Glomerular visceral epithelial cell (primary cell): ENCODE results near the gene INPP1.
"Not testable (repeated sequence)": the region's sequence is repeated elsewhere in the genome, so short reads cannot be mapped to it uniquely, and the experiment has no call there.

Experiments
- DNase-seq: peaks from one replicate; pipeline ENCODE4 v3.0.0-alpha.2; 2016; ENCODE audit errors: extremely low spot score

The INPP1 gene, protein sequence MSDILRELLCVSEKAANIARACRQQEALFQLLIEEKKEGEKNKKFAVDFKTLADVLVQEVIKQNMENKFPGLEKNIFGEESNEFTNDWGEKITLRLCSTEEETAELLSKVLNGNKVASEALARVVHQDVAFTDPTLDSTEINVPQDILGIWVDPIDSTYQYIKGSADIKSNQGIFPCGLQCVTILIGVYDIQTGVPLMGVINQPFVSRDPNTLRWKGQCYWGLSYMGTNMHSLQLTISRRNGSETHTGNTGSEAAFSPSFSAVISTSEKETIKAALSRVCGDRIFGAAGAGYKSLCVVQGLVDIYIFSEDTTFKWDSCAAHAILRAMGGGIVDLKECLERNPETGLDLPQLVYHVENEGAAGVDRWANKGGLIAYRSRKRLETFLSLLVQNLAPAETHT

DNA sequence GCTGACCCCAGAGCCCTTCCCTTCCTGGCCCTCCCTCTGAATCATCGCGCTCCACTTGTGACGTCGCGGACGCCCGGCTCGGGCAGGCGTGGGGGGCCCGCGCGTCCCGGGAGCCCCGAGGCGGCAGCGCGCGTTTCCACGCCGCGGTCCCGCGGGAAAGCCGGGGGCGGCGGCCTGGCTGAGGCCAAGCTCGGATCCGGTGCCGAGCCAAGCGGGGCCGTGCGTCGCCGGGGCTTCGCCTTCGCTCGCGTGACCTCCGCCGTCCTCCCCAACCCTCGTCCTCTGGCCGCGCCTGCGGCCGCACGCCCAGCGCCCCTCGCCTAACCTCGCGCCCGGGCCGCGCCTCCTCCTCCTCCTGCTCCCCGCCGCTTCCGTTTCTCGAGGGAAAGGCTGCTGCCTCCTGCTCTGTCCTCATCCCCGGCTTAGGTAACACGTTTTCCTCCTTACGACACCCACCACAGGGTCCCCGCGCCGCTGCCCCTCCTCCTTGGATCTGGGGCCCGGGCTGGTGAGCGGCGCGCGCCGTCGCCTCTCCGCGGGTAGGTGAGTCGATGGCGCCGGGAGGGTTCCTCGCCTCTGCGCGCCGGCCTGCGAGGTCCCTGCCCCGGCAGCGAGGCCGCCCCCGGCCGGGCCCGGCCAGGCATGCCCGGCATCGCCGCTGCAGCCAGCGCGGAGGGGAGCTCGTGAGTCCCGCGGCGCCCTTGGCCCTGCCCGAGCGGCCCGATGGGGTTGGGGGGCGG lies at the start of gene INPP1:
INPP1 (plus strand) TSS at position 54 of the 740 bp plus-strand sequence. CDS start 16,514 bp downstream, outside the sequence.
- DNase-seq = peak; percentile 65

DNA sequence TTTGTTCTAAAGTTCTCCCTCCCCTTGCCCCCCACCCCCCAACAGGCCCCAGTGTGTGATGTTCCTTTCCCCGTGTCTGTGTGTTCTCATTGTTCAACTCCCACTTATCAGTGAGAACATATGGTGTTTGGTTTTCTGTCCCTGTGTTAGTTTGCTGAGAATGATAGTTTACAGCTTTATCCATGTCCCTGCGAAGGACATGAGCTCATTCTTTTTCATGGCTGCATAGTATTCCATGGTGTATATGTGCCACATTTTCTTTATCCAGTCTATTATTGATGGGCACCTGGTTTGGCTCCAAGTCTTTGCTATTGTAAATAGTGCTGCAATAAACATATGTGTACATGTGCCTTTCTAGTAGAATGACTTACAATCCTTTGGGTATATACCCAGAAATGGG lies 45.5 kb upstream of the INPP1 start:
- not testable (repeated sequence) for DNase-seq

DNA sequence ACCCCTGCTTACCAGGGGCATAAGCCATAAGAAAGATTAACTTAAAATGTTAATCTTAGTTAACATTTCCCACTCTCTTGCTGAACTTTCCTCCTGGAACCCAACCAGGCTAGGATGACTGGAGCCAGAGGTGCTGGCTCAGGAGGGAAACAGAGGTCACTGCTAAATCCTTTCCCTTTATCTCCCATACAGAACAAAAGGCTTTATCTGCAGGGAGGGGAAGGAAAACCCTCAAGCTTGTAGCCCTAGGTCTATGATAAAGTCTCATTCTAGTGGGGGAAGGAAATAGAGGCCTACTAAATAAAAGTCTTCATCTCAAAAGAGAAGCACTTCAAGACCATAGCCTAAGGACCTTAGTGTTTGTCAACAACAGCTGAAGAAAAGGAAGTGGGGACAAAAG lies 42.4 kb upstream of the INPP1 start:
- DNase-seq = no peak

DNA sequence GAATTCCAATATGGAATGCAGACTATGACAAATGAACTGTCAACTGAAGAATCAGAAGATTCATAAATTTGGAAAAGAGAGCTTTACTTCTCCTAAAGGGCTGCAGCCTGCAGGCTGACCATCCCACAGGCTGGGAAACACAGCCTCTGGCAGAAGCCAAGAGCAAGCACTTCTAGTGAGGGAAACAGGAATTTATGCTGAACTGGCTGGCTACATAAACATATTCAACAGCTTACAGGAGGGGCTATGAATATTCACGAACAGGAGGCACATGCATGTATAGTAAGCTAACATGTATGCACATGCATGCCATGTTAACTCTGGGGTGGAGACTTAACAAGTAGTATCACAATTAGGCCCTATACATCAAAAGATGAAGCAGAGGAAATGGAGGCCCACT lies 41.3 kb upstream of the INPP1 start:
- DNase-seq = no peak

DNA sequence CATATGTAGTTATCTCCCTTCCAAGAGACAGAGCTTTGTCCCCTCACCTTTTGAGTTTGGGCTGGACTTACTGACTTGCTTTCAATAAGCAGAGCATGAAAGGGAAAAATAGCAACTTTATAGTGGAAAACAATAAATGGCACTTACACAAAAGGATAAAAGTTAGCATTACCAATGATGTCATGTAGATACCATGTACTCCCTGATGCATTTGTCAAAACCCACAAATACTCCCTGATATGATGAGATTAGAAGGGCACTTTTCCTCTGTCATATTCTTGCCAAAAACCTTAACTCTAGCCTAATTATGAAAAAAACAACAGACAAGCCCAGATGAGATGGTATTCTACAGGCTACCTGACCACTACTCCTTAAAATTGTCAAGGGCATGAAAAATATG lies 39.7 kb upstream of the INPP1 start:
- DNase-seq = no peak

DNA sequence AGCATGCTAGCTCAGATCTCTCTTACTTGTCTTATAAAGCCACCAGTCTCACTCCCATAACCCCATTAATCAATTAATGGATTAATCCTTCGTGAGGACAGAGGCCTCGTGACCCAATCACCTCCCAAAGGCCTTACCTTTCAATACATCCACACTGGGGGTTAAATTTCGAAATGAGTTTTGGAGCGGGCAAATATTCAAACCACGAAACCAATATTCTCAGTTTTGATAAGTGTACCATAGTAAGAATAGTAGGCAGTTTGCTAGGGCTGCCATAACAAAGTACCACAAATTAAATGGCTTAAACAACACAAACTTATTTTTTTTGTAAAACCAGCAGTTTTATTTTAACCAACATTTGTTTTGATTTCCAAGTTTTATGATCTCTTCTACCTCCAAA lies 39.0 kb upstream of the INPP1 start:
- no peak for DNase-seq

DNA sequence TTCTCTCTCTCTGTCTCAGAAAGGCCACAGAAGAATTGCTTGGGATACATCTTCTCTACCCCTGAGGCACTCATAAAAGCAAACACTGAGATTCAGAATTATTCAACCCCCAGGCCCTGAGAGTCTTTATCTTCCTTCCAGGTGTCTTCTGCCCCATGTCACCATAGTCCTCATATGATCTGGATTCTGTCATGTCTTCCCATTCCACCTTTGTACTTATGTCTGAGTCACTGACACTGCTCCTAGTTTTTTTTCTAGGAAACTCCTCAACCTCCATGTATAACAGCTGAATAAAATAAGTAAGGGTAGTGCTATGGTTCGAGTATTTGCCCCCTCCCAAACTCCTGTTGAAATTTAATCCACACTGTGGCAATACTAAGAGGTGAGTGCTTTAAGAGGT lies 35.4 kb upstream of the INPP1 start:
- no peak for DNase-seq

DNA sequence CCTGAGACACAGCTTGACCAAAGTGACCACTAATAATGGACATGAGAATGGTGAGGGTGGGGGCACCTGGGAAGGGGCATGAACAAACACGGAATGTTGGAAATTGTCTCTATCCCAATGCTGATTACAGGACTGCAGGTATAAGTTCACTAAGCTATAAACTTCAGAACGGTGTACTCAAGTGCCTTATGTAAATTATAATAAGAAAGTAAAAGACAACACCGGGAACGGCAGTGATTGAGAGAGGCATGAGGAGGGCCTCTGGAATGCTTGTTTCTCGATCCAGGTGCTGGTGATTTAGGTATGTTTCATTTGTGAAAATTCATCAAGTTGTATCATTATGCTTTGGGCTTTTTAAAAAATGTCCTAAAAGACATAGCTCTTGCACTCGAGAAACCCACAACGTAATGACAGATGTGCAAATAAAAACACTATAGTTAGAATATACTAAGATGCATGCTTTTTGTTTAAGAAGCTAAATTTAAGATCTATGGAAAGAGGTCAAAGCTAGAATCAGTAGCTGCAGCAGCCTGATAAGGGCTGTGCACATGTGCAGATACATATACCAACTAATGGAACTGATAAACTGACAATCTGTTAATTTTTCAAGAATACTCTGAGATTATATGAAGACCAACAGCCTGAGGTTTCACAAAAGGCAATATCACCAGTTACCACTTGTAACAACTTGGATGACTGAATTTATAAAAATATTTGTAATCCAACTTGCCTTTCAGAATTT lies 31.3 kb upstream of the INPP1 start:
- DNase-seq = no peak

DNA sequence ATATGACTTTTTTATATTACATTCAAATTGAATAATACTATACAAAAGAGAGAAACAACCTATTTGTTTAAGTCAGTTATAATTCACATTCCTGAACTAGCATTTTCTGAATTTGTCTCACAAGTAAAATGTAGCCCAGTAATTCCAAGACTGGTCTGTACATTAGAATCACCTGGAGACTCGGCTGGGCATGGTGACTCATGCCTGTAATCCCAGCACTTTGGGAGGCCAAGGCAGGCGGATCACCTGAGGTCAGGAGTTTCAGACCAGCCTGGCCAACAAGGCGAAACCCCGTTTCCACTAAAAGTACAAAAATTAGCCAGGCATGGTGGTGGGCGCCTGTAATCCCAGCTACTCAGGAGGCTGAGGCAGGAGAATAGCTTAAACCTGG lies 30.8 kb upstream of the INPP1 start:
- DNase-seq = not testable (repeated sequence)

DNA sequence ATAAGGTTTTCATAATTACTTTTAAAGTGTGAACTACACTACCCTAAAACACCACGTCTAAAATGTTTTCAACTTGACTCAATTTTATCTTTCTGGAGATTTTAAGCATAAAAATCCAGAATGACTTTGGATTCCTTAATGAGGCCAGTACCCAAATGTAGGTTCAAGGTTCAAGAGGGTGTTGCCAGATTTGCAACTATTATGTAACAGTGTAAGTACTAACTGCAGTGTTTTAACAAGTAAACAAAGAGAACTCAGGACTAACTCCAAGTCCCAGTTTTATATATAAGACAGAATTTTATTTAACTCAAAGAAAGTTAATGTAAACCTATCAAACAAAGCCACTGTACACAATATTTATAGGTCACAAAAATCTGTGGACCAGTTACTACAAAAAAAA lies 29.5 kb upstream of the INPP1 start:
- DNase-seq = no peak

DNA sequence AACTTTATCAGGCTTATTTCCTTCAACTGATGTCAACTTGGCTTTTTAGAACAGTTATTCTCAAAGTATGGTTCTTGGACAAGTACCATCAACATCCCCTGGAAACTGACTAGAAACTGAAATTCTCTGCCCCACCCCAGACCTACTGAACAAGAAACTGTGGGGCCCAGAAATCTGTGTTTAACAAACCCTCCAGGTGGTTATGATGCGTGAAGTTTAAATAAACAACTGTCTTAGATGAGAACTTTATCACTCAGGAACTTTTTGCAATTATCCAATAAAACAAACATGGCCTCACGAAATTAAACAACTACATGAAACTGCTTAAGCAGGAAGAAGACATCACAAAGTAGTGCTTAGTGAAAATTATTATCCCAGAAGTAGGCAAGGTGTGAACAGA lies 28.1 kb upstream of the INPP1 start:
- DNase-seq = no peak

DNA sequence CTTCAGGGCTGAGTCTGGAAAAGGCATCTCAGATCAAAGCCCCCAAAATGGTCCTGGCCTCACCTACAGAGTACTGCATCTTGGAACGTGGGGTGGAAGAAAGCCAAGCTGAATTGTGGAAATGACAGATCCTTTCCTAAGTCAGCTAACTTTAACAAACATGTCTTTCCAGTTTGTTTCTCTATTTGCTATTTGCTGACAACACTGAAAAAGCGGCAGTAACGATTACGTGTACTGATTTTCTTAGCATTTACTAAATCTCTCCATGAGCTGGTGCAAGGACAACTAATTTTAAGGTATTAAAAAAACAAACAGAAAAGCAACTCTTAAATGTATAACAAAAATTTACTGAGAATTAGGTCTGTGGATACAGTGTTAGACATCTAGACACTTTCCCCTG lies 24.9 kb upstream of the INPP1 start:
- DNase-seq = peak; percentile 5

DNA sequence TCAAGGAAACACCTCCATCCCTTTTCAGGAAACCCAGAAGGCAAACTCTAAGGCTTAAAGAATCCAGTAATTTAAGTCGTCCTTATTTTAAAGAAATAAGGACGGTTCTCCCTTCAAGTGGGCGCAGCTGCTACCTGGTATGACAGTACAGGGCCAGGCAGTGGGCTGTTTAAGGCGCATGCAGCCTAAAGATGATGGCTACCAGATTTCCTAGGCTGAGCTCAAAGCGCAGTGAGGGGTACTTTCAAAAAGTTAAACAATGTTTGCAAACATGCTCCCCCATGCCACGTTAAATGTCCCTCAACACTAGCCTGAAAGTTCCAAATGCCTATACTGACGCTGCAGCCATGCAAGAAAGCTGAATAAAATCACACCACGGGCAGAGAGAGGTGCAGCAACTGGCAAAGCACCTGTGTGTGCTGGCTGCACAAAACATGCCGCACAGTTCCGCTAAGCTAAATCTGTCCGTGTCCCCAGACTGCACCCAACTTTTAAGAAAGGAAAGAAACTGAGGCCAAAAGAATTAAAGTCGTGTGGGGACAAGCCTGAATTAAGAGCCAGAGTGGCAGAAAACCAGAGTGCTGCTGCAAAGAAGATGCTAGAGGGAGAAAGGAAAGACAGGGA lies 24.3 kb upstream of the INPP1 start:
- DNase-seq = peak; percentile 16

DNA sequence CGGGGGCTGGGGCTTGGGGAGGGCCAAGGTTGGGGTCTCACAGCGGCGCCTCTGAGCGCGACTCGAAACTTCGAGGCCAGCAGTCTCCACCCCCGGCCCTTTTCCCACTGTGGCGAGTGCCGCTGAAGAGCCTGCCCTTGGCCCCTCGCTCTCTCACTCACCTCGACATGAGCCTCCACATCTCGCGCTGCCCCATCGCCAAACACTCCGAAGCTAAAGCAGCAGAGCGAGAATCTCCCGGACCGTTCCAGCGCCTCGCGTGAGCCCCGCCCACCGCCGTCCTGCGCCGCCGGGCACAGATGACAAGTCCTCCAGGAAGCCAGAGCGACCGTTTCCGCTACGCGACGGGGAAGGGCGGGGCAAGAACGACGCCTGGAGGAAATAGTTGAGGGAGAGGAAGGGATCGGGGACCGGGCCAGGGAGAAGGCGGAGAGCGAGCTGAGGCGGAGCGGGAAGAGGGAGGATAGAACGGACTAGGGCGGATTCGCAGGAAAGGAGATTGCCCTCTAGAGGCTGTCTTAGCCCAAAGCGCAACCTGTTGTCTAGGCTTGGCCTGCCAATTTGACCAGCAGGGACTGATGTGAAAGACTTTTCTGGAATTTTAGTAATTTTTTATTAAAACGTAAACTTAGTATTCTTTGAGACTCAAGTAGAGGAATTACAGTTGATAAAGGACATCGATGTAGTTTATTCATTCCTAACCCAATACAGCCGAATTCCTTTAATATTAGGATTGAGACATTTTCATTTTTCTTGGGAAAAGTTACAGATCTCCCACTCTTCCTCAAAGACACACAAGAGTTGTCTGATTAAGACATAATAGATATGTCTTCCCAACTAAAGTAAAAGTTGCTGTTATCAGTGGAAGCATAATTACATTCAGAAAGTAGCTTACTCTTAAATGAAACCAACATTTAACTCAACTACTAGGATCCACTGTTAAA lies 23.6 kb upstream of the INPP1 start, which contains the start of gene HIBCH:
HIBCH (minus strand) TSS at position 272 of the 944 bp plus-strand sequence; CDS start at position 196, 76 bp downstream.
- peak; percentile 100 for DNase-seq

DNA sequence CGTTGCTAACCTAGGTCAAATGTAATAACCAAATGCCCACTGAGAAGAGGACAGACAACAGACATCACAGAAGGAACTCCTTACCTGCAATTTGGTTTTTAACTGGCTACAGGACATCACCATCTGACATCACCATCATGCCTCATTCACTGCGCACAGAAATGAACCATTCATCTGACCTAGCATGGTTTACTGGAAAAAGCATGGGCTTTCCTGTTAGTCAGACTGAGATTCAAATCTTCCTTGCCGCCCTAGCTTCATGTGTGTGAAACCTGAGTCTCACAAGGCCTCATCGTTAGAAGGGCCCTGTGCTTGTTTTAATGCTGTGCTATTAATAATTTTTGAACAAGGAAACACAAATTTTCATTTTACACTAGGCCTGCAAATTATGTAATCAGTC lies 22.7 kb upstream of the INPP1 start:
- no peak for DNase-seq

DNA sequence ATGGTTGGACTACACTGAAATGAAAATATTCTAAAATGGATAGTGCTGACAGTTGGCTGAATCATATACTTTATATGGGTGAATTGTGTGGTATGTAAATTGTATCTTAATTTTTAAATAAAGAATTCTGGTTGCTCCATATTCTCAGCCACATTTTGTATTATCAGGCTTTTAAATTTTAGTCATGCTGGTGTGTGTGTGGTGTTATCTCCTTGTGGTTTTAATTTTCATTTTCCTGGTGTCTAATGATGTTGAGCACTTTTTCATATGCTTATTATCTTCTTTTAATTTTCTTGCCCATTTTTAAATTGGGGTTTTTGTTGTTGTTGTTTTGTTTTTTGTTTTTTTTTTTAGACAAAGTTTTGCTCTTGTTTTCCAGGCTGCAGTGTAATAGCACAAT lies 20.0 kb upstream of the INPP1 start:
- DNase-seq = no peak

DNA sequence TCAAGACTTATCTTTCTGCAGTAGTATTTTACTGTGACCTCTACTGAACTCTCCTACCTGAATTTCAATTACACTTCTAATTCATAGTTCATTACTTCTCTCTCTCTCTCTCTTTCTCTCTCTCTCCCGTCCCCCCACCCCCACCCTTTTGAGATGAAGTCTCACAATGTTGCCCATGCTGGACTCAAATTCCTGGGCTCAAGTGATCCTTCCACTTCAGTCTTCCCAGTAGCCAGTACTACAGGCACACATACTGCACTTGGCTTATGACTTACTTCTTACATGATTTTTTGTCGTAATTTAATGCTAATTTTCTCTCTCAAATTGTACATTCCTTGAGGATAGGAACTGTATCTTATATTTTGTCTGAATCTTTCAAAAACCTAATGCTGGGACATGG lies 17.8 kb upstream of the INPP1 start:
- no peak for DNase-seq

DNA sequence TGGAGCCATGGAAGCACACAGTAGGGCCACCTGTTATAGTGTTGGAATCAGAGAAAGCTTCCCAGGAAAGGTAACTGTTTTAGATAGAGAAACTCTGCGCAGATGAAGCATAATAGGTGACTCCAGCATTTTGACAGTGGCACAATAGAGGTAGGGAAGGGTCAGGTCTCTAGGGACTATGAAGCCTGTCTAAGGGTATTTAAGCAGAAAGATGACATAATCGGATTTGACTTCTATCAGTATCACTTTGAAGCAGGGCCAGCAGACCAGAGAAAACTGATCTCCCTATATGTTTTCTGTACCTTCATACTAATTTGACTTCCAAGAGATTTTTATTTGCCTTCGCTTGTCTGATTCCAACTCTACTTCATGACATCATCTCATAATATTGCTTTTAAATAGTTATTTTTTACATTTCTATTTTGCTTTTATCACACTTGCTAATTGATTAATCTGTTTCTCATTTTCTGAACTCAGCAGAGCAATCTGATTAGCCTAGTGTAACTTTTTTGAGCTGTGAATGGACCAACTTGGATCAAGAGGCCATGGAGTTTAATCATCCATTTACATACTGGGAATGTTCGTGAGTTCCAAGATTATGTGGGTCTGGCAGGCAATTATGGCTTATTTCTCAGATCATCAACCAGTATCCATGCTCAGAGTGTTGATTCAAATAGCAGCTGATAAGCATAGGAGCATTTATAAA lies 15.4 kb upstream of the INPP1 start:
- DNase-seq = no peak

DNA sequence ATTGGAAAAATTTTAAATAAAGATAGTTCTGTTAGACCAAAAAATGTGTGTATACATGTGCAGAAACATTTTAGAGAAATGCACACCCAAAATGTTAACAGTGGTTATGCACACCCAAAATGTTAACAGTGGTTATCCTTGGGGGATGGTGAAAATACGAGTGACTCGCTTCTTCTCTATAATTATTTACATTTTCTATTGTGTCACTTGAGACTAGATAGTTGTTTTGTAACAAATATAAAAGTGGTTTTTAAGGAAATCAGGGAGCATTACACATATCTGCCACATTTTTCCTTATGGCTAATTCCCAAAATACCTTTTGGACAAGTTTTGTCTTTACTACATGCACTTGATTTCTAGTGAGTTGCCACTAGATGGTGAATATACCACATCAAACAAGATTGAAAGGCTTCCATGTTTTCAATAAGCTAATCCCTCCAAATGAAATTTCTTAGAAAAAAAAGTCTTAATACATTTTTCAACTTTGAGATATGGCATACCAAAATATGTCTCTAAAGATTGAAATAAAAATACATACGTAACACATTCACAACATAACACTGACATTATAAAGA lies 14.7 kb upstream of the INPP1 start:
- no peak for DNase-seq

DNA sequence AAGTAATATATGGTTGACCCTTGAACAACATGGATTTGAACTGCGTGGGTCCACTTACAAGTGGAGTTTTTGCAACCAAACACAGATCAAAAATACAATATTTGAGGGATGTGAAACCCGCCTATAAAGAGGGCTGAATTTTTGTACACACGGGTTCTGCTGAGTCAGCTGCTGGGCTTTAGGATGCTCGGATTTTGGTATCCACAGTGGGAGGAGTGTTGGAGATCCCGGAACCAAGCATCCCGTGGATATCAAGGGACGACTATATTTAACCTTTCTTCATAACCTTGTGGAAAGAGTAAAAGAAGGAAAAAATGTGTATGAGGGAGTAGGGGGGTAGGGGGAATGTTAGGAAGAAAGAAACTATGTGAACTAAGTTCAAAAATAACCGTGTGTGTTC lies 10.0 kb upstream of the INPP1 start:
- DNase-seq = no peak
